HG02981 (cell line): ENCODE results near the gene CAMK2B.

ENCODE experiments used
- ATAC-seq: cut with Tn5 transposase; IDR thresholded peaks from one replicate; pipeline ENCODE4 v1.9.1; 2021; ENCODE audit warnings: mild to moderate bottlenecking, moderate library complexity; ENCODE audit not compliant: unreplicated experiment

Gene CAMK2B

GRCh38 chr7:44194562-44195145 is 130.7 kb downstream of the CAMK2B start:
- no peak for ATAC-seq

GRCh38 chr7:44194069-44194468 is 131.3 kb downstream of the CAMK2B start:
- ATAC-seq: no peak

DNA sequence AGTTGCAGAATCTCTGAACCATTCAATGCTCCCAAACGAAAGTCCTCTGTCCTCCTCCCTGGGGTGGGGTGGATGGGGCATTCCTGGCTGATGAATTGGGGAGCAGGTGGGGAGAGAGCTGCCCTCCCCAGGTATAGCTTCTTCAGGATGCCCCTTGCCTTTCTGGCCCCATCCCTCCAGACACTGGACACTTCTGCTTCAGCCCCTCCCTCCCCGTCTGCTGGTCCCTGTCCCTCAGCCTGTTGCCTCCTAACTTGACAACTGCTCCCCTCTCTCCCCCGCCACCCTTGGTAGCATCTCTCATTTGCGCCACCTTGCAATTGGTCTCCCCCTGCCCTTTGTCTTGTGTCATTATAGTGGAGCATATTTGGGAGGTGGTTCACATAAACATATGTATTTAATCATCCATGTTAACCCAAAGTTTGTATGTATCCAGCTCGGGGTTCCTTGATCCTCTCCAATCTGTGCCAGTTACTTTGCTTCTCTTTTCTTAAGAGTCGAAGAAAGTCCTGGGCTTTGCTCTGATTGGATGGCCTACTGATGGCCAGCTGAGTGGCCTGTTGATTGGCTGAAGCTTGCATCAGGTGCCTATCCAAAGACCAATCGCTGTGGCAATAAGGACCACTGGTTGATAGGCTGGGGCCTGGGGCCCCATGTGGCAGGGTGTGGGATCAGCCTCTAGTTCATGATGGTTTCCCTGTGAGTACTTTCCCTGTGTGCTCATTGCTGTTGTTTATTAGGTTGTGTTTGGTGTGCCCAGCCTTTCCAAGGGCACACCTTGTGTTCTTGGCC is 132.2 kb downstream of the CAMK2B start:
- ATAC-seq: no peak

DNA sequence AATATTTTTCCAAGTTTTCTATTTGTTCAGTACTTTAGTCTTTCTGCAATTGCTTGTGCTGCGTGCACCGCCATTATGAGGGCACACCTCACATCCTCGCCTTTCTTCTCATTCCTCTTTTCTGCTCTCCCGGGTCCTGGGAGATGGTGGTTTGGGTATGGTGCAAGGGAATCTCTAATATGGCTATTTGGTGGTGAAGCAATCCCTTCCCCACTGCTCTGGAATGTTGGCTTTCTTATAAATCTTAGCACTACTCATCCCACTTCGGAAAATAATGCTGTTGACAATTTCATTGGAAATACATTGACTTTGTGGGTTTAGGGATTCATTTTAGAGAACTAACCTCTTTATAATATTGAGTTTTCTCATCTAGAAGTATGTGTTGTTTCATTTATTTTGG is 134.2 kb downstream of the CAMK2B start:
- no peak for ATAC-seq

DNA sequence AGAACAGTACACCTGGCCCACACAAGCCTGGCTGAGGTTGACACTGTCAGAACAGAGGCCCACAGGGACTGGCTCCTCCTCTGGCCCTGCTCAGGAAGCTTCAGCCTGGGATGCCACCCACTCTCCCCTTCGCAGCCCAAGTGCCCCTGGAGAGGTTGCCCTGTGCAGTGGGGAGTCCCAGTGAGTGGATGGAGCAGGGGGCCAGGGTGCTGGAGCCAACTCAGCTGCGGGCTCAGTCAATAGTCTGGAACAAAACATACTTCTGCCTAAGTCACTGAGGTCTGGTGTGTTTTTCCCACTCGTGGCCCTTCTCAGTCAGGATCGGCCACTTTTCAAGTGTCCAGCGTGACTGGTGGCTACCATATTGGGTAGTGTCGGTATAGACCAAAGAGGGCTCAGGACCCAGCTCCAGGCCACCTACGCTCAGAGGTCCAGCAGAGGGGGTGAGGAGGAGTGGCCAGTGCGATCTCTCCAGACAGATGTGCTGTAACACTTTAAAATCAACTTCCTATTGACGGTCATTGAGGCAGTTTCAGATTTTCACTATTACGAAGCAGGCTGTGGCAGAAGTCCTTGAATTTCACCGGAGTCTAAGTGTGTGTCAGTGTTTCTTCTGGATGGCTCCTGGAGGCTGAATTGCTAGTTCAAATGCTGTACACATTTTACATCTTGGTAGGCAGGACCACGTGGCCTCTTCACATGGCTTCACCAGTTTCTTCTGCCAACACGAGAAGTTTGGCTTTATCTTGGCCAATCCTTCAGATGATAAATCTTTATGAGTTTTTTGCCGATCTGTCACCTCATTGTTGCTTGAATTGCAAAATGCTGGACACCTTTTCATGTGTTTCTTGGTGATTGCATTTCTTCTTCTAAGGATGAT is 135.2 kb downstream of the CAMK2B start:
- no peak for ATAC-seq

DNA sequence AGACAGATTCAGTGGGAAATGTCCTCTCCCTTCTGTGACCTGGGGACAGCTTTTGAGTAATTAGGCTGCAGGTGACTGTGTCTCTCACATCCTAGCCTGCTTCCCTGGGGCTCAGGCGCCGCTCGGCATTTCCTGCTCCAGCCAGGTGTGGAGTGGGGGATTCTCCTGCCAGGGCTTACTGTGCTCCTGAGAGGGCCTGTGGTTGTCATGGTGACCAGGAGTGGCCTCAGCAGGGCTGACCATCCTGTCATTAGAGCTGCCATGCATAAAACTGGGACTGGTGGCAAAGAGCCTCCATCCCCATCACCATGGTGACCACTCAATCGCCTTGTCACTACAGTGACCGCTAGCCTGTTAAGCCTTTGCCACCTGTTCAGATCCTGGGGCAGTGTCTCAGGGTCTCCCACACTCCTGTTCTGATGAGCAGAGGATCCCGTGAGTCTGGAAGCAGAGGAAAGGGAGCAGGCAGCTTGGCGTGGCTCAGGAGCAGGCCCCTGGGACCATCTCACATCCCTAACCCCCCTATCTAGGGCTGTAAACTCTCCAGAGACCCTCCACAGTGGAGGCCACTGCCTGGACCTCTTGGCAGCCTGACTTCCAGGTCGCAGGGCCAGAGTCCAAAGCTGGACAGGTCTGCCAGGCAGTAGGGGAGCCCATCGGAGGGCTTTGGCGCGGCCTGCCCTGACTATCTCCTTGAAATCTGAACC is 136.0 kb downstream of the CAMK2B start, which contains the start of gene GCK:
GCK (minus strand) TSS at position 154 of the 707 bp plus-strand sequence. CDS start 486 bp downstream, outside the sequence.
- ATAC-seq: no peak

GRCh38 chr7:44188480-44189225 is 136.7 kb downstream of the CAMK2B start:
- ATAC-seq: no peak

GRCh38 chr7:44187636-44188416 is 137.6 kb downstream of the CAMK2B start:
- no peak for ATAC-seq

GRCh38 chr7:44186736-44187135 is 138.7 kb downstream of the CAMK2B start:
- ATAC-seq: no peak

- ATAC-seq: no peak
Observed at GRCh38 chr7:44185729-44186128, 139.7 kb downstream of the CAMK2B start.

- no peak for ATAC-seq
Observed at GRCh38 chr7:44184873-44185446, 140.4 kb downstream of the CAMK2B start.

GRCh38 chr7:44184206-44184872 is 141.1 kb downstream of the CAMK2B start:
- no peak for ATAC-seq

DNA sequence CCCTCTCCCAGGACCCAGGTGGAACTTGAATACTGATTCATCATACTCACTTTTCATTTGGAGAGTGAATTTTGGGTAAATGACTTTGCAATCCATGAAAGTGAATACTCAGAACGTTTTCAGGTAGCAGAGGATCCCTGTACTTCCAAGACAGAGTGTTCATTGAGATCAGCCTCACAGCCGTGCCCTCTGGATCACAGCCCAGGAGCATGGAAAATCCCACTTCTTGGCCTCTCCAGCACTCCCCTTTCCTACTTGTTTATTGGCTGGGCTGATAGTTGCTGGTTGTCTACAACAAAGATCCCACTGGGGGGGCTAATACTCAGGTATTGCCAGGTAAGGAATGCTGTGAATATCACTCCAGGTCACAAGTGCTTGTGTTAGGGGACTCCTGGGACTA is 142.0 kb downstream of the CAMK2B start:
- no peak for ATAC-seq

- no peak for ATAC-seq
Observed at GRCh38 chr7:44182827-44183226, 142.6 kb downstream of the CAMK2B start.

GRCh38 chr7:44180631-44181030 is 144.8 kb downstream of the CAMK2B start:
- ATAC-seq: no peak

GRCh38 chr7:44177570-44178131 is 147.7 kb downstream of the CAMK2B start:
- no peak for ATAC-seq

GRCh38 chr7:44176486-44176885 is 148.9 kb downstream of the CAMK2B start:
- ATAC-seq: no peak

DNA sequence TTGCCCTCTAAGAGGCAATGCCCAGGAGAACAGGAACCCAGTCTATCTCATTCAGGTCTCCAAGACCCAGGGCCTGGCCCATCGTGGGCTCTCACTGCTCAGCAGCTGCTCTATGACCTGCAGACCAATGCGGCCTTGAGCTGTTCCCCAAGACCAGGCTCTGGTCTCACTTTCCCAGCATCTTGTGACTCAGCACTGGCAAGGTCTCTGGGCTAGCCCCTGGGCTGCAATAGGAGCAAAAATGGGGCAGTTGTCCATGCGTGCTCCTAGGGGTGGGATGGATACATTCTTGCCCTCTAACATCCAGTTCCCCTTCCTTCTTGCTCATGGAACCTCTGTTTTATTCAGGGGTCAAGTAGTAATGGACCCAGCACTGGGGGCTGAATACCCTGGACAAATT is 149.7 kb downstream of the CAMK2B start:
- no peak for ATAC-seq
